ENCODE data around the gene JAML.

Gene JAML

DNA sequence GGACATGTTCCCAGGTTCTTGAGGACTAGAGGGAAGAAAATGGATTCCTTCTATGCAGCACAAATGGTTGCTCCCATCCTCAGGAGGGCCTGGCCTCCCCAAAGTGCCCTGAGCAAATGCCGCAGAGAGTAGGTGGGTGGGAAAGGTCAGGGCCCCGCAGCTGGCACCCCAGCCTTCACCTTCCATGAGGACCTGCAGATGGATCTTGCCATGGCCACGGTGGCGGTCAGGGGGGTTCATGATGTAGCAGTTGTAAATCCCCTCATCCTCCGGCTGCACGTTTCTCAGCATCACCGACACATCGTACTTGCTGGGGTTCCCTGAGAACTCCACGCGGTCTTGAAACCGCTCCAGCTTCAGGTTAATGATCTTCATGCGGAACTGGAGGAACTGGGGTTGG lies 56.9 kb downstream of the JAML start:
- no peak for DNase-seq (ENCODE audit: low read depth)

DNA sequence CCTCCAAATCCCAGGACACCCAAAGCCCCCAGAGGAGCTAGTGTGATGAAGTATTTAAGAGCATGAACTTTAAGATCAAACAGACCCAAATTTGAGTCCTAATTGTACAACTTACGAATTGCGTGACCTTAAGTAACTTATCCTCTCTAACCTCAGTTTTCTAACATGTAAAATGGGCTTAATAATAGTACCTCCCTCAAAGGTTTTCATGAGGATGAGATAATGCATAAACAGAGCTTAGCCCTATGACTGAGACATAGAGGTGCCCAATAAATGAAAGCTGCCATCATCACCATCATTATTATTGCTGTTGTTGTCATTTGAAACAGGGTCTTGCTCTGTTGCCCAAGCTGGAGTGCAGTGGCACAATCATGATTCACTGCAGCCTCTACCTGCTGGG lies 57.6 kb downstream of the JAML start:
- DNase-seq (ENCODE audit: low read depth): no peak

DNA sequence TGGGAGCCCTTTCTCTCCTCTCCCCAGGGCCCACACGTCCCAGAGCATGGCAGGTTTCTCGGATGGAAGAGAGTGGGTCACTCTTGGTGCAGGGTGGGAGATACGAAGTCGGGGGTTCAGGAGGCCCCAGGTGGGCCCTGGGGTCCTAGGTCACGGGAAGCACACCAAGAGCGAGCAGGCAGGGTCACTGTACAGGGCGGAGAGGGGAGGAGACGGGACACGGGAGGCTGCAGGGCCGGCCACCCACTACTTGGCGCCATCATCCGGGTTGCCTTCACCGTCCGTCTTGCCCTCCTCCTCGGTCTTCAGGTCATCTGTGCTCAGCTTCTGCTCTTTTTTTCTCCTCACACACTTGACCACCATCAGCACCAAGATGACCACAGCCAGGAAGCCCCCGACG lies 58.2 kb downstream of the JAML start:
- no peak for DNase-seq (ENCODE audit: low read depth)

DNA sequence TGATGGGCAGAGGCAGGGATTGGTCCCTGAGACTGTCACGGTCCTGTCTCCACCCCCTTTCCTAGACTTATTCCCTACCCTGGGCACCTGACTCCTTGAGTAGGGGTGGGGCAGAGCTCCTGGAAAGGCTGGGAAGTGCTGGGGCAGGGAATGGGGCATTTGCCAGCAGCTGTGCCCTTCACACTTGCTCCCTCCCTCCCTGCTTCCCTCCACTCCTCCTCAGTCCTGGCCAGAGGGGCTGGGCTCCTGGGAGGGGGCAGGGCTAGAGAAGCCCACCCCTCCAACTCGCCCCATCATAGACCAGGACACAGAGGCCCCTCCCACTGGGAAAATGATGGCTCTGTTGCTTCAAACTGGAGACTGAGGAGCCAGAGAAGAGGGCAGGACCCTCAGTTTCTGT lies 59.9 kb downstream of the JAML start:
- no peak for DNase-seq (ENCODE audit: low read depth)

DNA sequence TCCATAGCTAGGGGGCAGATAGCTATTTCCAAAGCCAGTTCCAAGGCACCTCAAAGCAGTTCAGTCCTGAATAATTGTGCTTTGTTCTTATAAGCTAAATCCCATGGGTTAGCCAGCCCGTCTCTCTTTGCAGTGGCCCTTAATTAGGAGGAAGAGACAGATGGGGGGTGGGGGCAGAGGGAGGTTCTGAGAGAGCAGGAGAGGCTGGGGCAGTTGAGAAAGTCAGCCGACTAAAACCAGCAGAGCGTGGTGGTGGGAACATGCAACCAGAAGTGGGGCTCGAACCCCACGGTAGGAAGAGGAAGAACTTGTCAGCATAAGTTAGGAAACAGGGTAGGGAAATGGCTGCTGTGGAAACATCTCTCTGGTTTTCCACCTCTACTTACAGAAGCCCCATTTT lies 61.3 kb downstream of the JAML start:
- no peak for DNase-seq (ENCODE audit: low read depth)

DNA sequence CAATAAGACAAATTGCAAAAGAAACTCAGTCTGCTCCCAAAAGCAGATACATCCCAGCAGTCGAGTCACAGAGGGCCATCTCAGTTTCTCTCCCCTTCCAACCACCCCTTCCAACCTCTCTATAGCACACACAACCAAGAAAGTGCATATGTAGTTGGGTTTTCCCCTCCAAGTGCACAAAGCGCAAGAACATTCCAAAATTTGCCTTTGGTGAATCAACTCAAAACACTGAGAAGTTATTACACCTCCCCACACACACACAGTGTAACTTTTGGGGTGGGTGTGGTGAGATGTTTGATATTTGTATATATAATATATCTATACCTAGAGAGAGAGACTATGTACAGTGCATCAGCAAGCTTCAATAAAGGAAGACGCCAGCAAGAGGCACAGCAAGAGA lies 62.0 kb downstream of the JAML start:
- no peak for DNase-seq (ENCODE audit: low read depth)

DNA sequence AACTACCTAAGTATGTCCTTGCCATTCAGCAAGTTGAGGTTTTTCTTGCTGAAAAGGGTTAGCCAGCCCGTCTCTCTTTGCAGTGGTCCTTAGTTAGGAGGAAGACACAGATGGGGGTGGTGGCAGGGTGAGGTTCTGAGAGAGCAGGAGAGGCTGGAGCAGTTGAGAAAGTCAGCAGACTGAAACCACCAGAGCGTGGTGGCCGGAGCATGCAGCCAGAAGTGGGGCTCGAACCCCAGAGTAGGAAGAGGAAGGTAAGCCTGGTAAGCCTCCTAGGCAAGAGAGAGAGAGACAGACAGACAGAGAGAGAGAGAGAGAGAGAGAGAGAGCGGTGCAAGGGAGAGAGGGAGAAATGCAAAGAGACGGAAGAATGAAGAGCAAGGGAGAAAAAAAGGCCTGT lies 63.0 kb downstream of the JAML start:
- DNase-seq (ENCODE audit: low read depth): no peak

DNA sequence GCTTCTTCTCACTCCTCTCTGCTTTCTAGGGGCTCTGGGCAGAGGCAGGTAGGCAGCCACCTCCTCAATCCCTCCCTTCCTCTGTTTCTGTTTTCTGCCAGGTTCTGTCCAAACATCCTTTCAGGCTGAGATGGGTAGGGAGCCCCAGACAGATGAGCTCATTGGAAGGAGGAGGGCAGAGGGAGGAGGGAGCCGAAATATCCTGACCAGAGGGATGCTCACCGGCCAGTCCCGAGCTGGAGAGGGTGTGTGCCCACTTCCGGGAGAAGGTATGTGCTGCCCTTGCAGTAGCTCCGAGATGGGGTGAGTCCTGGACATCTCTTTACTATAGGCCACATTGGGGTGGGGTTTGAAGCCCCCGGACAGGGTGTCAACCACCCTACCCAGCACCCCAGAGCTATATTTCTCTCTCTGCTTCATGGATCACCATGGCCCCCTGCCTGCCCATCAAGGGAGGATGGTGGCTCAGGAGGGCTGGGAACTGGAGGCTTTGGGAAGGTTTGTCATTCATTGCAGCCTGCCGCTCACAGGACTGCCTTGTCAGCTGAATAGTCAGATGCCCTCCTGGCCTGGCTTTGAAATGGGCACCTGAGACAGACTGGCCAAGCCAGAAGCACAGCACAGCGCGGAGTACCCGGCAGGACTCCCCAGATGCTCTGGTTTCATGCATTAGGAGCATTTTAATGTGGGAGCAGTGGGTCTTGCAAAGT lies 67.5 kb downstream of the JAML start:
- no peak for DNase-seq (ENCODE audit: low read depth)

DNA sequence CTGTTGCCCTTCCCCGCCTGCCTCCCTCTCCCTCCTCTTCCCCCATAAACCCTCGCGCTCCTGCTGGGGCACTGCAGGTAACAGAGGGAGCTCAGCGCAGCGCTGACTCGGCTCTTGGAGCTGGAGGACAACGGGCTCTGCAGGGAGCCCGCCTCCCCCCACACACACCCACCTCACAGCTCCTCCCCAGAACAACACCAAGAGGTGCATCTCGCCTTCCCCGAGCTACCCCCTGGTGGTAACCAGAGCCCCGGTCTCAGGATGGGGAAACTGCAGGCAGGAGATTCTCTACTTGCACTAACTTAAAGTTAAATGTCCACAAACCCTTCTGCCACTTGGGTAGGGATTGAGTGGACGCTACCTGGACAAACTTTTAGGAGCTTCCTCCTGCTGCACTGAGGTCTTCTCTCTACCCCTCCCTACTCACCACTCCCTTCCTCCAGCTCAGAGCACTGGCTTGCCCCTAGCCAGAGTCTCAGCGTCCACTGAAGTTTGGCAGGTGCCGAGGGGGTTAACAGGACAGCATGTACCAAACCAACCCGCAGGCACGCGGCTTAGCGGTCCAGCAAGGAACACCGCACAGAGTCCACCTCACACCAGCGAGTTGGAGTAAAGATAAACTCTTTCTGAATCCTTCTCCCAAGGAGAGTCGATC lies 68.2 kb downstream of the JAML start:
- no peak for DNase-seq (ENCODE audit: low read depth)

DNA sequence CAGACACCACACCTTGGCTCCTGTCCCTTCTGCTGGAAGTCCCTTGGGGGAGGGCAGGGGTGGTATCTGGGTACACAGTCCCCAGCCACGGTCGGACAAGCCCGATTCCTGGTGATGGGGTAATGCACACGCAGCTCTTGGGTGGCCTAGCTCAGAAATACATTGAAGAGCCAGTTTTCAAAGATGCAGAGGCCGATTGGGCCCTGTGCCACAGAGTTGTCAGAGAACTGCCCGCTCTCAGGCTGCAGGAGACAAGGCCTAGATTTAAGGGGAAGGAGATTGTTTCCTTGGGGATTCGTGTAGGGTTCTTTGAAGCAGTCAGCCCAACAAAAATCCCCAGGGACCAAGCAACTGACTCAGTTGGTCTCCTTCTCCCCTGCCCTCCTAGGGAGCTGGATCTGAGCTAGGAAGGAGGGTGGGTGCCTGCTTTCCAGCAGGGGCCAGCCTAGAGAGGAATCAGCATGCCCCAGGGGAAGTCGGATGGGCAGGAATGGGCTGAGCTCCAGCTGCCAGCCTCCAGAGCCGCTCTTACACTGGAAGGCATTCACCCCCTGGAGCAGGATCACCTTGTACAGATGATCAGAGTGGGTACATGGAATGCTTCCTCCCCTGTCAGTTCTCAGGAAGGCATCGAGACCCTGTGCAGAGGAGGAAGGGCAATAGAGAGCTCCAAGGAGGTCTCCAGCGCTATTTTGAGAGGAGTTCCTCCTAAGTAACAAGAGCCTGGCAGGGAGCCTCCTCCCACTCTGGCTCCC lies 68.9 kb downstream of the JAML start:
- DNase-seq (ENCODE audit: low read depth): no peak

DNA sequence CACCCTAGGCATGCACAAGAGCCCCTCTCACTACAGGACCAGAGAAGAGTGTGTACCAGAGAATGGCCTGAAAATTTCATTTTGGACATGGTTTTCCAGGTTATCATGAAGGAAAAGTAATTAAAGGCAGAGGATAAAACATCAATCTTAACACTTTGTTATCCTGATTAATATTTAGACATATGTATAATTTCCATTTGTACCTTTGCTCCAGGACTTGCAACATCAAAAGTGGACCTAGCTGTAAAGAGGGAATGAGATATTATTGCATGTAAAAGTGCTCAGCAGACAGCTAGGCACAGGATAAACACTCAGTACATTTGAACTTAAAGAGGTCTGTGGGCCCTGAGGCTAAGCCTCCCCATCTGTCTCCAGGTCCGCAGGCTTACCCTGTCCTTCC lies 70.2 kb downstream of the JAML start:
- no peak for DNase-seq (ENCODE audit: low read depth)

DNA sequence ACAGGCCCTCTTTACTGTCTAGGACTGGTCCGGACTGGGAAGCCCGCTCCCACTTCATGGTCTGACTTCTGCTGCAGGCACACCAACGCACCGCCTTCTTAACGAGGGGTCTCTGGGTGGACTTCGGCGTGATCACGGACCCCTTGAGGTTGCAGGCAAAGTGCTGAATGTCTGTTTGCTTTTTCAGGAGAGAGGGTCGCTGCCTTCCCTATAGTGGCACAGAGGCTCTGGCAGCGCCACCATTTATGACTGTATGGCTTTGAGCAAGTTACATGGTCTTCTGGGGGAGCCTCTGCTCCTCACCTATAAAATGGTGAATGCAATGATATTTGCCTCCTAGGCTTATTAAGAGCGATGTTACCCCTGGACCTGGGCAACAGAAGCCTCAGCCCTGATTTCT lies 70.8 kb downstream of the JAML start:
- DNase-seq (ENCODE audit: low read depth): no peak

DNA sequence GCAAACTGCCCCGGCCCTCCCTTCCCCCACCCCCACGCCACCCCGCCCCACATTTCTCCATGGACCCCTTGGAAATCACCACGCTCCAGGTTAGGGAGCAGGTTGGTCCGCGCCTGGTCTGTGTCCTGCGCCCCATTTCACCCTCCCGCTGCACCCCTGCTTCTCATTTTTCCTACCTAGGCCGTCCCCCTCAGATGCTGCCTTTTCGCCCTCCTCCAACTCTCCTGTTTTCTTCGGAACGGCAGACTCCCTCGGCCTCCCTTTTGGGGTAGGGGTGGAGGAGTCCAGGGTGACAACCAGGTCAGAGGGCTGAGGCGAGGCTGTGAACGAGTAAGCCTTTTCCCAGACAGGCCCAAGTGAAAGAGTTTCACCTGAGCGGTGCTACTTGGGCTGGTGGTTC lies 71.3 kb downstream of the JAML start:
- no peak for DNase-seq (ENCODE audit: low read depth)

DNA sequence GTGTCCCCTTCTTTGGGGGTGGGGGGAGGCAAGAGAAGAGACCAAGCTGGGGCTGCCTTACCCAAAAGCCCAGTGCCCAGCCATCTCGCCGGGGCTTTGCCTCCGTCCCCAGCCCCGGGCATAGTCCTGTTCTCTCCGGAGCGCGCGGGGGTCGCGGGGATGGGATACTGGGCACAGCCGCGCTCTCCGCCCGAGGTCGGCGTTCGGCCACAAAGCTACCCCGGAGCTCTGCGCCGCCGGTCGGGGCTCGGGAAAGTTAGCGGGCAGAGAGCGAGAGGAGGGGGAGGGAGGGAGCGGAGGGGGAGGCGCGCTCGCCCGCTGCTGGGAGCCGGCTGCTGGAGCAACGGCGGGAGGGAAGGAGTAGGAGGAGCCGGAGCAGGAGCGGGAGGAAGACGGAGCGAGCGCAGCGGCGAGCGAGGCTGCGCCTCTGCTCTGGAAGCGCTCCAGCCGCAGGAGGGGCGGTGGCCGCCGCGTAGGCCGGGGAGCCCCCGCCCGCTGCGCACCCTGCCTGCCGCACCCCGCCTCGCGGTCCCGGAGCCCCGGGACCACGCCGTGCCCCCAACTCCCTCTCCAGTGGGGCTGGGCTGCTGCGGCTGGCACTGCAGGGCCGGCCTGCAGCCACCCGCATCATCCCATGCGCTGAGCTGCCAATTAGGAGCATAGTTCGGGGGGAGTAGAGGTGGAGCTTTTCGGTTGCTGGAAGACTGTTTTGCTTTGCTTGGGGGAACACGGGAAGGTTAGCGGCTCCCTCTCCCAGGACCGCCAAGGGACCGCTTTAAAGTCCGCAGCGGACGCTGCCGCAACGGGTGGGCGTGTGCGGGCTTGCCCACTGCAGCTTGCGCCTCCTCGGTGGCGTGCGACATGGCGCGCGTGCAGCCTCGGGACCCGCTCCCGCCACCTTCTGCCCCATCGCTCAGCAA lies 72.0 kb downstream of the JAML start, which contains the start of gene SCN4B:
SCN4B (minus strand) TSS at position 272 of the 920 bp plus-strand sequence; CDS start at position 122, 150 bp downstream.
- DNase-seq (ENCODE audit: low read depth): no peak

DNA sequence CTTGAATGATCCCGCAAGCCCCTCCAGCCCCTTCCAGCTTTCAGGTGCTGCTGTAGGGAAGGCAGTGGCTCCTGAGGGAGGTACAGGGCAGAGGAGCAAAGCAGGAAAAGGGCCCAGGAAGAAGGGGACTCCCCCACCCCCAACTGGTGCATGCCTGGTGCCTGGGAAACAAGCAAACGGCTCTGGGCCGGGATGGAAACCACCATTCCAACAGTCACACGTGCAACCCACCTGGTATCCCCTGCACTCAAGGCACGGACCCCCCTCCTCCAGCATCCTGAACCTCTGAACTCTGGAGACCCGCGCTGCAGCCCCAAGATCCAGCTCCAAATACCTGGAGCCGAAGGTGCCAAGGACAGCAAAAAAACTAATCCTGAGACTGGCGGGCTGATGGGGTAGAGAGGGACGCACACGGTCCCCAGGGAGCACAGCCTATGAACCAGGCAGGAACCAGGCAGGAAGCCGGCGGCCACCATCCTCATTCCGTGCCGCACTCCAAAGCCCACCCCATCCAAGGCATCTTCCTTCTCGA lies 72.7 kb downstream of the JAML start:
- no peak for DNase-seq (ENCODE audit: low read depth)

DNA sequence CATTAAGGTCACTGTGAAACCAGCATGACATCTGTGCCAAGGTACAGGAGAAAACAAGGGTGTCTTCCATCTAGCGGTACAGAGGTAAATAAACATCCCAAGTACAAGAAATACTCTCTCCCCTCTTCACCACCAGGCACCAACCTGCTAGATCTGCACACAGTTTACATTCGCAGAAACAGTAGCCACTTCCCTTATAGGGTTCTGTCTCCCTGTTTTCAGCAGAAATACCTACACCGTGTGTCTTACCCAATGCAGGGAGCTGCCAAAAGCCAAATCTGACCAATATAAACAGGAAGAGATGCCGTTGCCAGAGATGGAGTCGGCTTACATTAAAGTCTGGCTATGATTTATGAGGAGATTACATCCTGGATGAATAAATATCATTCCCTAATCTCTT lies 73.4 kb downstream of the JAML start:
- DNase-seq (ENCODE audit: low read depth): no peak

DNA sequence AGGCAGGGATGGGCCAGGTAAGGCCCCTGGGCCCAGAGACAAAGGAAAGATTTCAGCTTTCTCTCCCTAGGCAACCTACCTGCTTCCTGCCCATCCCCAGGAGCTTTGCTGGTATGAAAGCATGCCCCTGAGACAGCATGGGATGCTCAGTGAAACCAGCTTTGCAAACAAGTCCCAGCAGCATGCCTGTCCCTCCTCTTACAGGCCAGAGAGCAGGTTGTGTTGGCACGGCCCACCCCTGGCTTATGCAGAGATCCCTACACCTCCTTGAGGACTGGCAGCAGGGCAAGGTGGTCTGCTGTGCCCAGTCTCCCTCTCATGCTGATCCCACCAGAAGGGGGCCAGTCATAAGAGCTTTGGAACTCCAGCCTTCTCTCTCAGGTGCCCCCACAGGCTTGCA lies 75.3 kb downstream of the JAML start:
- DNase-seq (ENCODE audit: low read depth): no peak

DNA sequence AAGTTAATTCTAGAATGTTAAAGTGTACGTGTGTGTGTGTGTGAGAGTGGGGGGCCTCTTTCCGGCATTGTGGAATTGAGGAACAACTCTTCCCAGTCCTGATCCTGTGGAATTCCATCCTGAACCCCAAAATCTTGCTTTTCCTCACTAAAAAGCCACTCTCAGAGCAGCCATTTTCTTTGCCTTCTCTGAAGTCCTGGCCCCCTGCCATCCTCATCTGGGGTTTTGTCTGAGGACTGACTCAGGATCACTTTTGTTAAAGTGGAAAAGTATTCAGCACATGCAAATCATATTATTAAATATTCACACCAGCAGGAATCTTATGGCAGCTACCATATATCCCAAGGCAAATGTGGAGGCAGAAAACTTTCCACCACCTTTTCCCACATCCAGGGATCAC lies 76.0 kb downstream of the JAML start:
- no peak for DNase-seq (ENCODE audit: low read depth)

DNA sequence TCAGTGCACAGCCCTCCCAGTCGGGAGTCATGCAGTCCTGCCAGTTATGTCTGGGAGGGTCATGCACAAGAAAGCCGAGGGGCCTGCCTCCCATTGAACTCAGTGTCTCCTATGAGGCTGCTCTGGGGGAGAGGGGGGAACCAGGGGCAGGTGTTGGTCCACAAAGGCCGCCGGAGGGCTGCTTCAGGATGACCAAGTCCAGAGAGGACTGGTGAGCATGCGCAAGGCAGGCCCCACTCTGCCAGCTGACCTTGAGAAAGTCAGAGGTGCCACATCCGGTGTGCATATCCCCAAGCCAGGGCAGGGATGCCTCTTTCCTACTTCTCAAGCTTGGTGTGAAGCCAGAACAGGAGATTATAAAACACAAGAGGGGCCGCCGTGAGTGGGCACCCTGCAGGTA lies 76.6 kb downstream of the JAML start:
- DNase-seq (ENCODE audit: low read depth): no peak

DNA sequence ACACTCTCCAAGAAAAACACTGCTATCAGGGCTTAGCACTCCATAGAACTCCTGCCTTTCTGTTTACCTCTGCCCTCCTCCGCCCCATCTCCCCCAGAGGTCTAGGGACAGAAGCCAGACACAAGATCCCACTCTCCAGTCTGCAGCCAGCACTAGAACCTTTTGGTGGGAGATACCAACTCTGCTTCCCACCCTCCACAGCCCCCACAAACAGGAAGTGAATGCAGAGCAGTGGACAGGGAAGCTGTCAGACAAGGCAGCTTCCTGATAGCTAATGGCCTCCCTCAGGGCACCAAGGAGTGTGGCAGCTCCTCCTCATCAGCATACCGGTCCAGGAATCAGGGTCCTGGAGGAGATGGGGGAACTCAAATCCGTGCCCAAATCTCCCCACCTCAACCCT lies 77.3 kb downstream of the JAML start:
- DNase-seq (ENCODE audit: low read depth): no peak

DNA sequence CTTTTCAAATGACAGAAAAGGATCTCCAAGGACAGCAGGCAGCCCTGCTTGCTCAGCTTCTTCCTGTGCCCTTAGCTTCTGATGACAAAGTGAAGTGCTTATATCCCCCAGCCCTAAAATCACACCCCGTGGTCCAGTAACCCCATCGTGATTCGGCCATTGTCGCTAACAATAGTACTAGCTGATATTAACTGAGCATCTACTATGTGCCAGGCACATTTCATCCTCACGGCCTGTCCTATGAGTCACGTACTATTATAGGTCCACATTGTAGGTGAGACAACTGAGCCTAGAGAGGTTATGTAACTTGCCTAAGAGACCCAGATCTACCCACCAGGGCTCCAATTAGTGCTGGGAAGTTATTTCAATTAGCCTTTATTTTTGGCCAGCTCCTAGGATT lies 78.3 kb downstream of the JAML start:
- no peak for DNase-seq (ENCODE audit: low read depth)

All from stimulated activated CD8-positive, alpha-beta memory T cell treated with anti-CD3 and anti-CD28 coated beads, Interleukin-12 subunit alpha, Interleukin-12 subunit beta, amount 100 ng/mL, for 1 hour (primary cell).